ENCODE measurements around the gene KCNQ1. TPM values are rescaled to one million over a fixed set of nuclear protein-coding genes. Genes with fewer than 3 reads are reported as not detected.
A peak's percentile ranks its signal among the peaks of the same experiment; 100 is the strongest.

Gene KCNQ1
- total RNA-seq, 2 donors from 2014 or later, result 38.9 to 46.1 TPM

- Histone ChIP-seq H3K4me1 (peaks cover 31% of the 10 kb centered on the region), H3K27me3 (no peaks in the 10 kb centered on the region), H3K36me3 (replicated peaks in 1 of 2; ENCODE audit: insufficient read depth in 1 of 2, low read depth in 2 of 2) (no peaks in the 10 kb centered on the region), H3K9me3 (no peaks in the 10 kb centered on the region), H3K4me3 (no peak overlapping the region), H3K27ac (no peak overlapping the region)
- ATAC-seq (no peak), DNase-seq (peak in 1 of 4 donors; percentile 3)
- TF ChIP-seq POLR2A (IDR thresholded peaks at IDR 0.05) (no peak), CTCF (IDR thresholded peaks at IDR 0.05) (no peak)
- 78% methylated on average over 5 of the region's 5 CpGs for WGBS, 2 donors
- intact Hi-C loops (cut with DNase I), result no loop called here
These were observed 251.6 kb downstream of the KCNQ1 start for GRCh38 chr11:2696455-2696854.

- ATAC-seq (no peak), DNase-seq (peak in 1 of 4 donors; percentile 7)
- TF ChIP-seq POLR2A (IDR thresholded peaks at IDR 0.05), result no peak
- TF ChIP-seq CTCF (IDR thresholded peaks at IDR 0.05), result no peak
- intact Hi-C loops (cut with DNase I), result no loop called here
- no peaks in the 10 kb centered on the region for H3K27me3 ChIP-seq
- peaks cover 18% of the 10 kb centered on the region for H3K4me1 ChIP-seq
- H3K4me3 ChIP-seq, result no peak overlapping the region
- H3K9me3 ChIP-seq, result no peaks in the 10 kb centered on the region
- WGBS, 2 donors, result 19 to 45% methylated on average over 1 of the region's 1 CpG
- H3K27ac ChIP-seq, result no peak overlapping the region
- H3K36me3 ChIP-seq (replicated peaks in 1 of 2; ENCODE audit: insufficient read depth in 1 of 2, low read depth in 2 of 2), result no peaks in the 10 kb centered on the region
These were observed 253.1 kb downstream of the KCNQ1 start for GRCh38 chr11:2697866-2698265.

- intact Hi-C loops (cut with DNase I), result no loop called here
- peak in 2 of 4 donors; percentile 8 to 11 for DNase-seq
- Histone ChIP-seq H3K27me3 (no peaks in the 10 kb centered on the region), H3K4me3 (peak overlapping the region; percentile 44 to 73), H3K4me1 (peaks cover 12% of the 10 kb centered on the region), H3K27ac (peak overlapping the region in 3 of 4 donors; percentile 72 to 87 (median 82)), H3K9me3 (no peaks in the 10 kb centered on the region), H3K36me3 (replicated peaks in 1 of 2; ENCODE audit: insufficient read depth in 1 of 2, low read depth in 2 of 2) (no peaks in the 10 kb centered on the region)
- WGBS, 2 donors, result 42 to 63% methylated on average over 15 to 20 of the region's 20 CpGs
- ATAC-seq, result no peak
- no peak for TF ChIP-seq CTCF (IDR thresholded peaks at IDR 0.05)
- TF ChIP-seq POLR2A (IDR thresholded peaks at IDR 0.05), result no peak
These were observed 253.8 kb downstream of the KCNQ1 start for GRCh38 chr11:2698386-2699184.

- 53 to 80% methylated on average over 4 to 26 of the region's 31 CpGs for WGBS, 2 donors
- Histone ChIP-seq H3K27ac (peak overlapping the region in 3 of 4 donors; percentile 72 to 87 (median 82)), H3K4me3 (peak overlapping the region; percentile 44 to 73), H3K4me1 (peaks cover 8% of the 10 kb centered on the region), H3K9me3 (no peaks in the 10 kb centered on the region), H3K36me3 (replicated peaks in 1 of 2; ENCODE audit: insufficient read depth in 1 of 2, low read depth in 2 of 2) (no peaks in the 10 kb centered on the region), H3K27me3 (no peaks in the 10 kb centered on the region)
- TF ChIP-seq CTCF (IDR thresholded peaks at IDR 0.05), result no peak
- TF ChIP-seq POLR2A (IDR thresholded peaks at IDR 0.05), result no peak
- intact Hi-C loops (cut with DNase I), result no loop called here
- ATAC-seq (peak; percentile 10), DNase-seq (peak; percentile 38 to 44 (median 40))
These were observed 254.3 kb downstream of the KCNQ1 start for GRCh38 chr11:2699185-2699530.

Data from body of pancreas (tissue), 4 donors.